Nephron progenitor cell (in vitro differentiated cells): ENCODE data around the gene GAB4.
"Not testable (repeated sequence)": the region's sequence is repeated elsewhere in the genome, so short reads cannot be mapped to it uniquely, and the experiment has no call there.

Experiments used
- DNase-seq: peaks from one replicate; pipeline ENCODE4 v3.0.0; 2021
- H3K27ac Mint-ChIP-seq: 2 replicates; pipeline ENCODE4 v1.8.0; 2021; ENCODE audit warnings: mild to moderate bottlenecking, moderate library complexity, mixed read lengths
- H3K27me3 Mint-ChIP-seq: 2 replicates; pipeline ENCODE4 v1.8.0; 2021; ENCODE audit warnings: mild to moderate bottlenecking, low read depth, mixed read lengths; ENCODE audit not compliant: poor library complexity
- H3K36me3 Mint-ChIP-seq: 2 replicates; pipeline ENCODE4 v1.8.0; 2021; ENCODE audit warnings: low read depth, mixed read lengths
- H3K4me1 Mint-ChIP-seq: 2 replicates; pipeline ENCODE4 v1.8.0; 2021; ENCODE audit warnings: mixed read lengths
- H3K4me3 Mint-ChIP-seq: 2 replicates; pipeline ENCODE4 v1.8.0; 2021; ENCODE audit warnings: mild to moderate bottlenecking, moderate library complexity, mixed read lengths
- H3K9me3 Mint-ChIP-seq: 2 replicates; pipeline ENCODE4 v1.8.0; 2021; ENCODE audit warnings: mild to moderate bottlenecking, moderate library complexity, mixed read lengths
- CTCF ChIP-seq: fragments of 200-600 bp; sonication (generic); IDR thresholded peaks from 2 replicates; pipeline ENCODE4 v1.5.0; 2021; ENCODE audit warnings: antibody characterized with exemption

The GAB4 gene

GRCh38 chr22:16932577-16932976 lies 75.4 kb downstream of the GAB4 start:
- no peak for DNase-seq
- Mint-ChIP-seq H3K4me3 (no peak overlapping the region), H3K36me3 (no peaks in the 10 kb centered on the region), H3K9me3 (peaks cover 85% of the 10 kb centered on the region), H3K27me3 (peaks cover 7% of the 10 kb centered on the region), H3K4me1 (no peaks in the 10 kb centered on the region), H3K27ac (no peak overlapping the region)
- no peak for TF ChIP-seq CTCF

DNA sequence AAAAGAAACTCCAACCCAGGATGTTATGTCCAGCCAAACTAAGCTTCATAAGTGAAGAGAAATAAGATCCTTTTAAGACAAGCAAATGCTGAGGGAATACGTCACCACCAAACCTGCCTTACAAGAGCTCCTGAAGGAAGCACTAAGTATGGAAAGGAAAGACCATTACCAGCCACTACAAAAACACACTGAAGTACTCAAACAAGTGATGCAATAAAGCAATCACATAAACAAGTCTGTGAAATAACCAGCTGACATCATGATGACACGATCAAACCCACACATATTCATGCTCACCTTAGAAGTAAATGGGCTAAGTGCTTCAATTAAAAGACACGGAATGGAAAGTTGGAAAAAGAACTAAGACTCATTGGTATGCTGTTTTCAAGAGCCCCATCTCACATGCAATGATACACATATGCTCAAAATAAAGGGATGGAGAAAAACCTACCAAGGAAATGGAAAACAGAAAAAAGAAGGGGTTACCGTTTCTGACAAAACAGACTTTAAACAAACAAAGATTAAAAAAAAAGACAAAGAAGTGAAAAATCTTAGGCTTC lies 82.5 kb downstream of the GAB4 start:
- TF ChIP-seq CTCF = no peak
- peaks cover 3% of the 10 kb centered on the region for H3K27me3 Mint-ChIP-seq
- H3K4me1 Mint-ChIP-seq = no peaks in the 10 kb centered on the region
- no peak for DNase-seq
- H3K27ac Mint-ChIP-seq = no peak overlapping the region
- H3K9me3 Mint-ChIP-seq = peaks cover 85% of the 10 kb centered on the region
- no peaks in the 10 kb centered on the region for H3K36me3 Mint-ChIP-seq
- H3K4me3 Mint-ChIP-seq = no peak overlapping the region

GRCh38 chr22:16922706-16923105 lies 85.3 kb downstream of the GAB4 start:
- Mint-ChIP-seq H3K27ac (no peak overlapping the region), H3K4me1 (no peaks in the 10 kb centered on the region), H3K36me3 (no peaks in the 10 kb centered on the region), H3K4me3 (no peak overlapping the region), H3K27me3 (peaks cover 6% of the 10 kb centered on the region), H3K9me3 (peaks cover 84% of the 10 kb centered on the region)
- TF ChIP-seq CTCF = no peak
- DNase-seq = no peak

- no peak for TF ChIP-seq CTCF
- no peaks in the 10 kb centered on the region for H3K36me3 Mint-ChIP-seq
- no peak overlapping the region for H3K27ac Mint-ChIP-seq
- peaks cover 6% of the 10 kb centered on the region for H3K27me3 Mint-ChIP-seq
- H3K4me1 Mint-ChIP-seq = no peaks in the 10 kb centered on the region
- H3K4me3 Mint-ChIP-seq = no peak overlapping the region
- DNase-seq = no peak
- peaks cover 88% of the 10 kb centered on the region for H3K9me3 Mint-ChIP-seq
Observed at GRCh38 chr22:16922076-16922475, 85.9 kb downstream of the GAB4 start.

- H3K27ac Mint-ChIP-seq = no peak overlapping the region
- no peak overlapping the region for H3K4me3 Mint-ChIP-seq
- no peaks in the 10 kb centered on the region for H3K36me3 Mint-ChIP-seq
- peaks cover 6% of the 10 kb centered on the region for H3K27me3 Mint-ChIP-seq
- H3K4me1 Mint-ChIP-seq = no peaks in the 10 kb centered on the region
- TF ChIP-seq CTCF = no peak
- DNase-seq = peak; percentile 47
- peaks cover 77% of the 10 kb centered on the region for H3K9me3 Mint-ChIP-seq
Observed at GRCh38 chr22:16917144-16918003, 90.6 kb downstream of the GAB4 start.

- Mint-ChIP-seq H3K27ac (no peak overlapping the region), H3K4me3 (no peak overlapping the region), H3K4me1 (no peaks in the 10 kb centered on the region), H3K27me3 (peaks cover 3% of the 10 kb centered on the region), H3K36me3 (no peaks in the 10 kb centered on the region), H3K9me3 (peaks cover 61% of the 10 kb centered on the region)
- DNase-seq = no peak
- no peak for TF ChIP-seq CTCF
Observed at GRCh38 chr22:16915701-16916100, 92.3 kb downstream of the GAB4 start.

DNA sequence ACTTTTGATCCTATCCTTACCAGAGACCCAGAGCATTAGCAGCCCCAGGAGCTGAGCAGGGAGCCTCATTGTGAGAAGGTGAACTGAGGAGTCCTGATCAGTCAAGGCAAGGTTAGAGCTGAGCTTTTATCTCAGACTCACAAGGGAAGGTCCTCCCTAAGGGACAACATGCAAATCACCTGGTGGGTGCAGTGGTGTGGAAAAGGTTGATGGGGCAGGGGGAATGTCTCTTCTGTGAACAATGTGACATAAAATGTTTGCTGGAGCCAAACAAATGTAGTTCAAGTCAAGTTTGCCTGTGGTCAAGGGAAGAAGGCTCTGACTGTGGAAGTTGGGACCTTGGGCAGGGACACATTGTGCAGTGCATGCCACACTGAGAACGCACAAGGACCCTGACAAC lies 93.1 kb downstream of the GAB4 start:
- H3K27ac Mint-ChIP-seq, H3K27me3 Mint-ChIP-seq, H3K4me3 Mint-ChIP-seq, DNase-seq, H3K4me1 Mint-ChIP-seq, H3K36me3 Mint-ChIP-seq: not testable (repeated sequence)
- H3K9me3 Mint-ChIP-seq = peaks cover 55% of the 10 kb centered on the region
